Prostate gland (tissue), 2 donors: ENCODE results near the gene TDRD10.

ENCODE experiments used
- POLR2A ChIP-seq: fragments of 450-650 bp; IDR thresholded peaks from one replicate; pipeline ENCODE4 v1.6.1; 2016; ENCODE audit warnings: antibody characterized with exemption, mild to moderate bottlenecking
- TF ChIP-seq, protein P1 (sequence below), 4 experiments: fragments of 200-600 bp in 2 of 4; fragments of 450-650 bp in 2 of 4; sonication (generic) in 2 of 4; IDR thresholded peaks; 1 replicate in 3 of 4; 2 replicates in 1 of 4; pipeline ENCODE4 v1.5.1; 2016 to 2019; ENCODE audit warnings: antibody characterized with exemption in 4 of 4, mild to moderate bottlenecking in 2 of 4, moderate library complexity in 2 of 4

- TF ChIP-seq, protein P1, sequence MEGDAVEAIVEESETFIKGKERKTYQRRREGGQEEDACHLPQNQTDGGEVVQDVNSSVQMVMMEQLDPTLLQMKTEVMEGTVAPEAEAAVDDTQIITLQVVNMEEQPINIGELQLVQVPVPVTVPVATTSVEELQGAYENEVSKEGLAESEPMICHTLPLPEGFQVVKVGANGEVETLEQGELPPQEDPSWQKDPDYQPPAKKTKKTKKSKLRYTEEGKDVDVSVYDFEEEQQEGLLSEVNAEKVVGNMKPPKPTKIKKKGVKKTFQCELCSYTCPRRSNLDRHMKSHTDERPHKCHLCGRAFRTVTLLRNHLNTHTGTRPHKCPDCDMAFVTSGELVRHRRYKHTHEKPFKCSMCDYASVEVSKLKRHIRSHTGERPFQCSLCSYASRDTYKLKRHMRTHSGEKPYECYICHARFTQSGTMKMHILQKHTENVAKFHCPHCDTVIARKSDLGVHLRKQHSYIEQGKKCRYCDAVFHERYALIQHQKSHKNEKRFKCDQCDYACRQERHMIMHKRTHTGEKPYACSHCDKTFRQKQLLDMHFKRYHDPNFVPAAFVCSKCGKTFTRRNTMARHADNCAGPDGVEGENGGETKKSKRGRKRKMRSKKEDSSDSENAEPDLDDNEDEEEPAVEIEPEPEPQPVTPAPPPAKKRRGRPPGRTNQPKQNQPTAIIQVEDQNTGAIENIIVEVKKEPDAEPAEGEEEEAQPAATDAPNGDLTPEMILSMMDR (IDR thresholded peaks at IDR 0.05), result no peak
- TF ChIP-seq POLR2A, result no peak
Observed at GRCh38 chr1:154556422-154556821, 54.4 kb downstream of the TDRD10 start.
